Measurements from ENCODE around the gene FAM124B.
A peak's percentile ranks its signal among the peaks of the same experiment; 100 is the strongest.
"Not testable (repeated sequence)": the region's sequence is repeated elsewhere in the genome, so short reads cannot be mapped to it uniquely, and the experiment has no call there.

FAM124B gene

GRCh38 chr2:224382973-224383555, 18.8 kb downstream of the FAM124B start:
- no peak for DNase-seq (ENCODE audit: extremely low read depth in 1 of 2, low read depth in 1 of 2)

GRCh38 chr2:224382280-224382647, 19.6 kb downstream of the FAM124B start:
- DNase-seq (ENCODE audit: extremely low read depth in 1 of 2, low read depth in 1 of 2) = not testable (repeated sequence)

- DNase-seq (ENCODE audit: extremely low read depth in 1 of 2, low read depth in 1 of 2) = no peak
These were observed 20.2 kb downstream of the FAM124B start for GRCh38 chr2:224381521-224382279.

GRCh38 chr2:224379986-224380385, 21.9 kb downstream of the FAM124B start:
- no peak for DNase-seq (ENCODE audit: extremely low read depth in 1 of 2, low read depth in 1 of 2)

- DNase-seq (ENCODE audit: extremely low read depth in 1 of 2, low read depth in 1 of 2) = no peak
These were observed 22.7 kb downstream of the FAM124B start for GRCh38 chr2:224379172-224379571.

GRCh38 chr2:224378701-224379097, 23.2 kb downstream of the FAM124B start:
- no peak for DNase-seq (ENCODE audit: extremely low read depth in 1 of 2, low read depth in 1 of 2)

- no peak for DNase-seq (ENCODE audit: extremely low read depth in 1 of 2, low read depth in 1 of 2)
These were observed 23.9 kb downstream of the FAM124B start for GRCh38 chr2:224377751-224378700.

GRCh38 chr2:224372641-224373040, 29.3 kb downstream of the FAM124B start:
- no peak for DNase-seq (ENCODE audit: extremely low read depth in 1 of 2, low read depth in 1 of 2)

GRCh38 chr2:224369028-224369632, 32.8 kb downstream of the FAM124B start:
- DNase-seq (ENCODE audit: extremely low read depth in 1 of 2, low read depth in 1 of 2) = no peak

GRCh38 chr2:224366267-224366844, 35.6 kb downstream of the FAM124B start:
- DNase-seq (ENCODE audit: extremely low read depth in 1 of 2, low read depth in 1 of 2) = no peak

- no peak for DNase-seq (ENCODE audit: extremely low read depth in 1 of 2, low read depth in 1 of 2)
These were observed 36.6 kb downstream of the FAM124B start for GRCh38 chr2:224365331-224365730.

- DNase-seq (ENCODE audit: extremely low read depth in 1 of 2, low read depth in 1 of 2) = no peak
These were observed 38.6 kb downstream of the FAM124B start for GRCh38 chr2:224363281-224363680.

GRCh38 chr2:224362094-224362493, 39.8 kb downstream of the FAM124B start:
- DNase-seq (ENCODE audit: extremely low read depth in 1 of 2, low read depth in 1 of 2) = no peak

- DNase-seq (ENCODE audit: extremely low read depth in 1 of 2, low read depth in 1 of 2) = no peak
These were observed 41.1 kb downstream of the FAM124B start for GRCh38 chr2:224360801-224361251.

- DNase-seq (ENCODE audit: extremely low read depth in 1 of 2, low read depth in 1 of 2) = no peak
These were observed 42.3 kb downstream of the FAM124B start for GRCh38 chr2:224359569-224359968.

- DNase-seq (ENCODE audit: extremely low read depth in 1 of 2, low read depth in 1 of 2) = peak in 1 of 2 donors; percentile 4
These were observed 44.6 kb downstream of the FAM124B start for GRCh38 chr2:224357098-224357901.

- DNase-seq (ENCODE audit: extremely low read depth in 1 of 2, low read depth in 1 of 2) = no peak
These were observed 47.2 kb downstream of the FAM124B start for GRCh38 chr2:224354632-224355211.

- DNase-seq (ENCODE audit: extremely low read depth in 1 of 2, low read depth in 1 of 2) = no peak
These were observed 51.2 kb downstream of the FAM124B start for GRCh38 chr2:224350703-224351102.

GRCh38 chr2:224349396-224349795, 52.5 kb downstream of the FAM124B start:
- DNase-seq (ENCODE audit: extremely low read depth in 1 of 2, low read depth in 1 of 2) = no peak

Measured in stimulated activated CD8-positive, alpha-beta memory T cell treated with anti-CD3 and anti-CD28 coated beads, Interleukin-7, amount 100 ng/mL, for 48 hours (primary cell).